Lower leg skin (tissue), 4 donors: ENCODE results near the gene KMT2C. TPM values are rescaled to one million over a fixed set of nuclear protein-coding genes. Genes with fewer than 3 reads are reported as not detected.
"Not testable (repeated sequence)": the region's sequence is repeated elsewhere in the genome, so short reads cannot be mapped to it uniquely, and the experiment has no call there.

Experiments used
- DNase-seq, 2 donors: peaks; one replicate each; pipeline ENCODE4 v3.0.0-alpha.2; 2019; ENCODE audit warnings: low spot score in 2 of 2
- H3K4me3 ChIP-seq: fragments of 200-600 bp; sonication (generic); 2 replicates; pipeline ENCODE4 v1.5.1; 2017; ENCODE audit warnings: mild to moderate bottlenecking, low read depth; ENCODE audit not compliant: poor library complexity, severe bottlenecking
- POLR2A ChIP-seq, 2 donors: fragments of 450-650 bp; IDR thresholded peaks; one replicate each; pipeline ENCODE4 v1.6.1; 2016 to 2017; ENCODE audit warnings: antibody characterized with exemption in 2 of 2, mild to moderate bottlenecking in 1 of 2, moderate library complexity in 1 of 2
- WGBS, 2 donors: methylation state at CpG; one replicate each; pipeline ENCODE4 v1.1.5; 2018; 5-methylcytosine and 5-hydroxymethylcytosine counted together
- intact Hi-C: fragments of 100-400 bp; cut with DNase I; formaldehyde crosslinking; loops from one replicate; pipeline ENCODE4 v1.15.0; 2023; ENCODE audit warnings: low total_unique reads
- total RNA-seq, 4 donors: library from RNA; depleted of rRNA; stranded (reverse); fragments of >200 nt; gene quantifications; one replicate each; pipeline ENCODE4 v1.1.0, GENCODE V29; 2016
- TF ChIP-seq, protein P1 (sequence below), 3 donors: fragments of 450-650 bp; IDR thresholded peaks; one replicate each; pipeline ENCODE4 v1.5.1; 2016; ENCODE audit warnings: antibody characterized with exemption in 3 of 3, mild to moderate bottlenecking in 3 of 3, moderate library complexity in 2 of 3

KMT2C gene
- total RNA-seq, 4 donors from 2014 or later: 64.6 to 79.3 (median 74.7) TPM

DNA sequence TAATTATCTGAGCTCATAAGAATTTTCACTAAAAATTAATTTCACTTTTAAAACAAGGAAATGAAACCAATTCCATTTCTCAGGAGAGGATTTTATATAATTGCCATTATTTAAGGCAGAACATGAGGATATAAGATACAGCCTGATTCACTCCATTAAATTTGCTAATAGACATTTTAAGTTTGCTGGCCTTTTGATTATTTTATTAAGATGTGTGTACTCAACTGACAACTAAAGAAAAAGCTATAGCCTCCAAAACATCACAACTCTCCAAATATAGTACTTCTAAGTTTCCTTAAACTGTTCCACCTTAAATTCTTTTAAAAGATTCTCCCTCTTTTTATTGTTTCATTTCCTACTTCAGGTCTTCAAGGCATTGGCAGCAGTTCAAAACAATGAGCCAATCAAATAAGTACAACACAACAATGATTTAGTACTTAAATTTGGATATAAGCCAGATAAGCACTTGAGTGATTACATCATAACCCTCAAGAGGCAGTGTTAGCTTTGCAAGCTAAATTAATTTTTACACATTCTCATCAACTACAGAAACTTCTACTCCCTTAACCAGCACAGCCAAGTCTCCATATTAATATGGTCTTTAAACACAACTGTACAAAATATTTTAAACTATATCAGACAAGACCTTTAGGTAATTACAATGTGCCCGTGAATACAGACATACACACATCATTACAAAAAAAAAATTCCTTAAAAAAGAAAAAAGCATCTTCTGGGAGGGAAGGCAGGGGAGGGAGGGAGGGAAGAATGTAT is 121.8 kb downstream of the KMT2C start:
- no peak overlapping the region for H3K4me3 ChIP-seq
- WGBS, 2 donors: 29 to 40% methylated on average over 1 of the region's 1 CpG
- peak in 1 of 2 donors; percentile 22 for DNase-seq
- TF ChIP-seq, protein P1, sequence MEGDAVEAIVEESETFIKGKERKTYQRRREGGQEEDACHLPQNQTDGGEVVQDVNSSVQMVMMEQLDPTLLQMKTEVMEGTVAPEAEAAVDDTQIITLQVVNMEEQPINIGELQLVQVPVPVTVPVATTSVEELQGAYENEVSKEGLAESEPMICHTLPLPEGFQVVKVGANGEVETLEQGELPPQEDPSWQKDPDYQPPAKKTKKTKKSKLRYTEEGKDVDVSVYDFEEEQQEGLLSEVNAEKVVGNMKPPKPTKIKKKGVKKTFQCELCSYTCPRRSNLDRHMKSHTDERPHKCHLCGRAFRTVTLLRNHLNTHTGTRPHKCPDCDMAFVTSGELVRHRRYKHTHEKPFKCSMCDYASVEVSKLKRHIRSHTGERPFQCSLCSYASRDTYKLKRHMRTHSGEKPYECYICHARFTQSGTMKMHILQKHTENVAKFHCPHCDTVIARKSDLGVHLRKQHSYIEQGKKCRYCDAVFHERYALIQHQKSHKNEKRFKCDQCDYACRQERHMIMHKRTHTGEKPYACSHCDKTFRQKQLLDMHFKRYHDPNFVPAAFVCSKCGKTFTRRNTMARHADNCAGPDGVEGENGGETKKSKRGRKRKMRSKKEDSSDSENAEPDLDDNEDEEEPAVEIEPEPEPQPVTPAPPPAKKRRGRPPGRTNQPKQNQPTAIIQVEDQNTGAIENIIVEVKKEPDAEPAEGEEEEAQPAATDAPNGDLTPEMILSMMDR (IDR thresholded peaks at IDR 0.05): no peak
- TF ChIP-seq POLR2A (IDR thresholded peaks at IDR 0.05): no peak
- intact Hi-C loops: no loop called here

DNA sequence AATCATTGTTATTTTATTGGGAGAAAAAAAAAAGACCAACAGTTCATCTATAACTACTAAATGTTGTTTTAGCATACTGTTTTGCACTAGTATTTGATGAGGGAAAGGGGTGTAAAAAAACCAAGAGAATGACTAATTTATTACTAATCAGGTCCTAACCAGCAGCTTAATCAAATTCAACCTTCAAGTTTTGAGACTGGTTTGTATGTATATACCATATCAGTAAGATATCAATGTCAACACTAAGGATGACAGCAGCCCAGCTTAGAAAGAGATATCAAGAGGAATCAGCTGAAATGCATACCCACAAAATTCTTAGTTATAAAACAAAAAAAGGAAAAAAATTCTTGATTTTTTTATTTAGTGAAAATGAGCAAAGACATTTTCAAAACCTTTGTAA is 122.6 kb downstream of the KMT2C start:
- no peak for TF ChIP-seq POLR2A (IDR thresholded peaks at IDR 0.05)
- TF ChIP-seq, protein P1 (IDR thresholded peaks at IDR 0.05): no peak
- DNase-seq: no peak
- H3K4me3 ChIP-seq: no peak overlapping the region
- intact Hi-C loops: no loop called here

DNA sequence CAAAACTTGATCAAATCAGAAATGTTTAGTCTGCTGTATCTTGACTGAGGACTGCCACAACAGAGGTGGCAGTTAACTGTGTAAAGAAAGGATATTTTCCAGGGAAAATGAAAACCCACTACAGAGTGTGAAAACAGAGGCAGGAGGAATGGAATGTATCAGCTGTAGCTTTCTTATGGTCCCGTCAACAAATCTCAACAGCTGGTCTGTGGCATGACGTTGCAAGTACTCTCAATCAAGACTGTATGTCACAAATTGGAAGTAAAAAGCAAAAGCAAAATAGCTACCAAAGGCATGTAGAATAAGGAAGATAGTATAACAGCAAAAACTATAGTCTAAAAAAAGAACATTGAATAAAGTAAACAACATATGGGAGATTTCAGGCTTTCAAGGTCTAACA is 123.5 kb downstream of the KMT2C start:
- WGBS, 2 donors: 46 to 63% methylated on average over 2 of the region's 2 CpGs
- intact Hi-C loops: no loop called here
- TF ChIP-seq, protein P1 (IDR thresholded peaks at IDR 0.05): no peak
- no peak overlapping the region for H3K4me3 ChIP-seq
- no peak for DNase-seq

DNA sequence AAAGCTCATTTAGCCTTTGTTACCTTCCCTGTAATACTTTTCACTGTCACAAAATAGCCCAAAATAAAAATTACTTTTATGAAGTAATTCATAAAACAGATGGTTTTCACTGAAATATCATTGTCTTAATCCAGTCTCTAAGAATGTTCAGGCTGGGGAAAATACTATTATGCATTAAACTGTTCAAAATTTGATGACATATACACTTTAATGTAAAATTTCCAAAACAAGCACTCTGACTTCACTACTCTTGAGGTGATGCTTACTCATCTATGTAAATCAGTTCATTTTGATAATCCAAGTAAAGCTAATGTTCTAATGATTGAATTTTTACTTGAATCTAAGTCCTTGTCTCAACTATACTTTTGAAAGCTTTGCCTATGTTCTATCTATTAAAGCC is 127.9 kb downstream of the KMT2C start:
- DNase-seq: no peak
- H3K4me3 ChIP-seq: no peak overlapping the region
- TF ChIP-seq, protein P1 (IDR thresholded peaks at IDR 0.05): no peak
- no peak for TF ChIP-seq POLR2A (IDR thresholded peaks at IDR 0.05)
- intact Hi-C loops: no loop called here

DNA sequence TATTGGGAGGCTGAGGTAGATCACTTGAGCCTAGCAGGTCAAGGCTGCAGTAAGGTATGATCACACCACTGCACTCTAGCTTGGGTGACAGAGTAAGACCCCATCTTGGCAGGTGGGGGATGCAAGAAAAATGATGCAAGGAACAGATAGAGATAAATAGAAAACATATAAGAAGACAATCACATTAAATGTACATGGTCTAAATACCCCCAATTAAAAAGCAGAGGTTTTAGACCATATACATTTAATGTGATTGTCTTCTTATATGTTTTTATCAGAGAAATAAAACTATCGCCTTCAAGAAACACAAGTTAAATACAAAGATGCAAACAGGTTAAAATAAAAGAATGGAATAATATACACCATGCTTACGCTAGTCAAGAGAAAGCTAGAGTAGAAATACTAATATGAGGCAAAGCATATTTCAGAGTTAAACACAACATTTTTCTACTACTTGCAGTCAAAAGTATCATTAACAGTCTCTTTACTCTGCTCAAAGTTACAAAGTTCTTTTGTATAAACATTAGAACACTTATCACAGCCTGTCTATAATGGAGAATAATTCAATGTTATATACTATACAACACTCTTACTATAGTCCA is 136.2 kb downstream of the KMT2C start:
- DNase-seq, intact Hi-C loops, H3K4me3 ChIP-seq: not testable (repeated sequence)
- 99 to 100% methylated on average over 2 of the region's 2 CpGs for WGBS, 2 donors

DNA sequence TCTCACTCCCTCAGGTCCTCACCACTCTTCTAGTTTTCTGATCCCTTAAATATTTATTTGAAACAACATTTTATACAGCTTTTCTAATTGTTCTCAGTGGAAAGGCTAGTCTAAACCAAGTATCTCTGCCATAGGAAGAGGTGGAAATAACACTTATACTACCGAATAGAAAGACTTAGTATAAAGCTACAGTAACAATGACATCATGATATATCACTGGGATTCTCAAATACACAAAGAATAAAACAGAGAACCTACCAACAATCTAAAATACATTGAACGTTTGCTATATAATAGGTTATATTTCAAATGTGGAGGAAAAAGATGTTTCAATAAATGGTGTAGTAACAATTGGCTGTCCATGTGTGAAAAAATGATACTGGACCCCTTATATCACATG is 142.9 kb downstream of the KMT2C start:
- intact Hi-C loops: no loop called here
- TF ChIP-seq, protein P1 (IDR thresholded peaks at IDR 0.05): no peak
- TF ChIP-seq POLR2A (IDR thresholded peaks at IDR 0.05): no peak
- DNase-seq: no peak
- 87 to 94% methylated on average over 2 of the region's 2 CpGs for WGBS, 2 donors
- no peak overlapping the region for H3K4me3 ChIP-seq

DNA sequence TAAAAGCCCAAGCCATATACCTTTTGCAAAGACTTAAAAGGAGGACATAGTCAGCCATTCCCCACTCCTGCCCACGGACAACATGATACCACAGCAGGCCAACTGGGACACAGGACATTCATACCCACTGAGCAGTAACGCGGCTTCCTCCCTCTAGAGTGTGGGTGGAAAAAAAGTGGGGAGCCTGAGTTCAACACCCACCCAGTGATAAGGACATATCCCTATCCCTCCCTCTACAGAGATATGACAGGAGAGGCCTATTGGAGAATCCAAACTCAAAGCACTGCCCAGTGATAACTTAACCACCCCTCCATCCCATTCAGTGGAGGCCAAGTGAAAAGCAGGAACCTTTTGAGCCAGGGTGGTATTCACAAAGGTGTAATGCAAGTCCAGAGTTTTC is 148.8 kb downstream of the KMT2C start:
- 92 to 95% methylated on average over 3 of the region's 3 CpGs for WGBS, 2 donors

DNA sequence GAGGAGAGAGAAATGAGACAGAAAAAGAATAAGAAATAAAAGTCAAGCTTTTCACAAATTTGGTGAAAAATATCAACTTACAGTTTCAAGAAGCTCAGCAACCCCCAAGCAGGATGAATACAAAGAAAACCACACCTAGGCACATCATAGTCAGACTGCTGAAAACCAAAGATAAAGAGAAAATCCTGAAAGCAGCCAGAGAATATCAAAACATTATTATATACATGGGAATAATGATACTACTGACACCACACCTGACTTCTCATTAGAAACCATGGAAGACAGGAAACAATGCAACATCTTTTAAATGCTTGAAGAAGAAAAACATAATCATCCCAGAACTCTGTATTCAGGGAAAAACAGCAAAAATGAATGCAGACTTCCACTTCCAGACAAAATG is 149.6 kb downstream of the KMT2C start:
- H3K4me3 ChIP-seq, DNase-seq, intact Hi-C loops: not testable (repeated sequence)

More for the DNA sequence above, 148.8 kb downstream of the KMT2C start:
- DNase-seq, H3K4me3 ChIP-seq, intact Hi-C loops: not testable (repeated sequence)

DNA sequence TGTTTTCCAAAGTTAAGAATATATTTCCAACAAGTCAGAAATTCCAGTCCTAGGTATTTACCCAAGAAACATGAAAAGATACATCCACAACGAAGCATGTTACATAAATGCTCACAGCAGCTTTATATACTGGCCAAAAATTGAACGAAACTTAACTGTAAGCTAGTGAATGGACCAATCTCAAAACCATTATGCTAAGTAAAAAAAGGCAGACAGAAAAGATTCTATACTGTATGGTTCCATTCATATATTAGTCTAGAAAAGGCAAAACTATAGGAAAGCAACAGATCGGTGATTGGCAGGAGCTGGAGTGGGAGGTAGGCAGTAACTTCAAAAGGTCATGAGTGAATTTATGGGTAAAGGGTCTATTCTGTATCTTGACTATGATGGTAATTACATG is 150.8 kb downstream of the KMT2C start:
- WGBS, 2 donors: 71 to 77% methylated on average over 3 of the region's 3 CpGs
- DNase-seq, H3K4me3 ChIP-seq, intact Hi-C loops: not testable (repeated sequence)

DNA sequence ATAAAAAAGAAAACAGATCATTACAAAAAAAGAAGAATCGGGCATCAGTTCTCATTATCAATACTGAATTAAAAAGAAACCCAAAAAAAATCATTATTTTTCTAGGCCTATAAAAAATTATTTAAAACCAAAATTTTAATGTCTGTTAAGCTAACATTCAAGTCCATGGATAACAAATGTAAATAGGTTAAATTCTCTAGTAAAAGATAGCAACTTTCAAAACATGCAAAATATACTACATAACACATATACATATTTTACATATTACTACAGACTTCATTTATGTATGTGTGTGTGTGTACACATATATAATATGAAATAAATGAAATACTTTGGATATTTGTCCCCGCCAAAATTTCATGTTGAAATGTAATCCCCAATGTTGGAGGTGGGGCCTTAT is 158.1 kb downstream of the KMT2C start:
- intact Hi-C loops, H3K4me3 ChIP-seq, DNase-seq: not testable (repeated sequence)
- WGBS, 2 donors: 93 to 98% methylated on average over 2 of the region's 2 CpGs
